Measurements from ENCODE around the gene CCNK.

Gene CCNK

DNA sequence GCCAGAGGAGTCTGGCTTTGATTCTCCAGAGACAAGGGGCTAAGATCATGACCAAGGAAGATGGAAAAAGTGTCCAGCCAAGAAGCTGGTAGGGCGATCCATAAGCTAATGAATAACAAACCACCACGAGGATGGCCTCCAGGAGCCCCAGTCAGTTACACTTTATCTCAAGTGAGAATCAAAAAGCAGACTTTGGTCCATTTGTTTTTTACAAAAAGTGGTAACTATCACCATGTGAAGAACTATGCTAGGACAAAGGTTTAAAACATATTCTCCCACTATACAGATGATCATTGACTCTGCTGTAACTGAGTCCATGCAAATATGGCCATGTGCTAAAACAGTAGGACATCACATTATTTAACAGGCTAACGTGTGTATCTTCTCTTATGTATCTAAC is 14.5 kb upstream of the CCNK start:
- DNase-seq (ENCODE audit: low read depth in 2 of 2) = no peak

DNA sequence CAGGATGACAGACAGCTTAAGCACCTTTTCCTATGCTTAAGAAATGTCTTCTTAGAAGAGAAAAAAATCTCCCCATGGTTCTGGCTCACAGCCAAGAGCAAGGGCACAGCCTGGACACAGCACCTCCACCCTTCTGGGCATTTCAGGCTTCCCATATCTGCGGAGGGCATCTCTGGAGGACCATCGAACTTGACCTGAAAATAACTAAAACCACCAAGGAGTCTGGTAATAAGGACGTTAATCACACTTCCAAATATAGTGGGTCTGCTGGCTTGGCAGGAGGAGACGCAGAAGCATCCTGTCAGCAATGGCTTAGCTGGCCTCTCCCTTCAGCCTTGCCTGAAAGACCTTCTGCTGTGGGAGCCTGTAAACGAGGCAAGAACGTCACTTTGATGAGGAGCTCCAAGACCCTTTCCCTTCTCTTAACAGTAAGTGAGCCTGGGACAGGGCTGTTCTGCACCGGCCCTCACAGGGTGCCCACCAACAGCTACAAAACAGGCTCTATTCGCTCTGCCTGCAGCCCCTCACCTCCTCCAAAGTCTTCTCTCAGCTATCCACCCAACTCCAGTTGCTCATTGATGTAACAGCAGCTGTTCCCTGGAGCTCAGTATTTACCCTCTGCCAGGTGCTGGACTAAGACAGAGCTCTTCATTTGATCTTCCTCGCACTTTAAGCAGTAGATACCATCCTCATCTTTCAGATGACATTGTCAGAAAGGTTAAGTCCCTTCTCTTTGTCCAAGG is 13.7 kb upstream of the CCNK start:
- no peak for DNase-seq (ENCODE audit: low read depth in 2 of 2)

- DNase-seq (ENCODE audit: low read depth in 2 of 2) = no peak
Observed at GRCh38 chr14:99468081-99468480, 13.1 kb upstream of the CCNK start.

- no peak for DNase-seq (ENCODE audit: low read depth in 2 of 2)
Observed at GRCh38 chr14:99468836-99469592, 12.2 kb upstream of the CCNK start.

- DNase-seq (ENCODE audit: low read depth in 2 of 2) = no peak
Observed at GRCh38 chr14:99471731-99472130, 9.5 kb upstream of the CCNK start.

DNA sequence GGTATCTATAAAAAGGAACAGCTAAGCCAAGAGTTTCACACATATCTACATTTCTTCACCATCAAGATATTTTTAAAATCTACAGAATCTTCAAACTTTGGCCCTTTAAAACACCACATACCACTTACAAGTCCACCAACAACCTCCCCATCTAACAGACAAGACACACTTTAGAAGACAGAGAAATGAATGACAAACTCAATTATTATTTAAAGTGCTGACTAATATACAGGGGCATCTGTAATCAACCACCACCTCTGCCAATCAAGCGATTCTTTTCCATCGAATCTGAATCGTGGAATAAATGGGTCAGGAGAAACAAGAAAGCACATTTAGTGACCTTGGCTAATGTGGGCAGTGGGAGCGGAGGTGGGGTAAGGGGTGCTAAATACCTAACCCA is 8.3 kb upstream of the CCNK start:
- DNase-seq (ENCODE audit: low read depth in 2 of 2) = no peak

DNA sequence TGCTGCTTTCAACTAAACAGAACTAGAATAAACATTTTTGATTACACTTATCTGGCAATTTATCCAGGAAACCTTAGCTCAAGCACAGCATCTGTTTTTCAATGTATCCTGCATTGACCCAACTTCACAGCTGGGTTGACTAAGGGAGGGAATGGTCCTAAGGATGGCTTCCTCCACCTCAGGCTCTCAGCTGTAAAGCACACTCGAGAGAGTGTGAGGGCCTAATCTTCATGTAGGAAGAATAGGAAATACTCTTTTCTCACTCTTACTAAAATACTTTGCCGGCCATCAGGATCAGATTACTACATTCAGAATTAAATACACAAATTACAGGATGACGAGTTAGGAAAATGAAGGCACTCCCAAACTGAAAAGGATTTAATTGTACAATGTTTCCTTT is 7.8 kb upstream of the CCNK start:
- DNase-seq (ENCODE audit: low read depth in 2 of 2) = no peak

- DNase-seq (ENCODE audit: low read depth in 2 of 2) = no peak
Observed at GRCh38 chr14:99475179-99475578, 6.0 kb upstream of the CCNK start.

- no peak for DNase-seq (ENCODE audit: low read depth in 2 of 2)
Observed at GRCh38 chr14:99475660-99476059, 5.5 kb upstream of the CCNK start.

GRCh38 chr14:99476864-99477263 is 4.3 kb upstream of the CCNK start:
- no peak for DNase-seq (ENCODE audit: low read depth in 2 of 2)

GRCh38 chr14:99478128-99478527 is 3.1 kb upstream of the CCNK start:
- no peak for DNase-seq (ENCODE audit: low read depth in 2 of 2)

DNA sequence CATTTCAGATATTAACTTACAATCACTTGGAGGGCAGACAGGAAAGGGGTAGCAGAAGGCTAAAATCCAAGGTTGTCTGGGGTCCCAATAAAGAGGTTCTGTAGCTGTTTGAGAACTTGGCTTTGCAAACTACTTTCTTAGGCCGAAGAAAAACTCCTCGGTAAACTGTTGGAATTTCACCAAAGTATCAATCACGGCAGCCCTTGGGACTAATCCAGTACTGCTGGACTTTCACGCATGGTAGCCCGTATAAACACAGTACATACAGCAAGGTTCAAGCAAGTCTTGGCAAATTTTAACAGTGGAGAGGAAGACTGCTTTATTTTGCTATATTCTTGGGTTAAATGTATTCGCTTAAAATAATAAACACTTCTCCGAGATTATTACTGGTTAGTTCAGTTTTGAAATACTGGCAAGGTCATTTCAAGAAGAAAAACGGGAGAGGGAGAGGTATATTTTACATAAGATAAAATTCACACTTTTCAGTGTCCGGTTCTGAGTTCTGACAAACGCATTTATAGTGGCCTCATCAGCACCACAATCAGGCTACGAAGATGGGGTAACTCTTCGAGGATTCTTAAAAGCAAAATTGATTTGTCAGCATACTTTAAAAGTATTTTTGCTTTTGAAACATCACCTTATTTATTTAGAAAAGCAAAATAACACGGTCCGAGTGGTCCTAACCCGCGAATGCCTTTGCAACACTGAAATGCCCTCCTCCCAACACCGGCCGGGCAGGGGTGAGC is 1.9 kb upstream of the CCNK start:
- DNase-seq (ENCODE audit: low read depth in 2 of 2) = no peak

DNA sequence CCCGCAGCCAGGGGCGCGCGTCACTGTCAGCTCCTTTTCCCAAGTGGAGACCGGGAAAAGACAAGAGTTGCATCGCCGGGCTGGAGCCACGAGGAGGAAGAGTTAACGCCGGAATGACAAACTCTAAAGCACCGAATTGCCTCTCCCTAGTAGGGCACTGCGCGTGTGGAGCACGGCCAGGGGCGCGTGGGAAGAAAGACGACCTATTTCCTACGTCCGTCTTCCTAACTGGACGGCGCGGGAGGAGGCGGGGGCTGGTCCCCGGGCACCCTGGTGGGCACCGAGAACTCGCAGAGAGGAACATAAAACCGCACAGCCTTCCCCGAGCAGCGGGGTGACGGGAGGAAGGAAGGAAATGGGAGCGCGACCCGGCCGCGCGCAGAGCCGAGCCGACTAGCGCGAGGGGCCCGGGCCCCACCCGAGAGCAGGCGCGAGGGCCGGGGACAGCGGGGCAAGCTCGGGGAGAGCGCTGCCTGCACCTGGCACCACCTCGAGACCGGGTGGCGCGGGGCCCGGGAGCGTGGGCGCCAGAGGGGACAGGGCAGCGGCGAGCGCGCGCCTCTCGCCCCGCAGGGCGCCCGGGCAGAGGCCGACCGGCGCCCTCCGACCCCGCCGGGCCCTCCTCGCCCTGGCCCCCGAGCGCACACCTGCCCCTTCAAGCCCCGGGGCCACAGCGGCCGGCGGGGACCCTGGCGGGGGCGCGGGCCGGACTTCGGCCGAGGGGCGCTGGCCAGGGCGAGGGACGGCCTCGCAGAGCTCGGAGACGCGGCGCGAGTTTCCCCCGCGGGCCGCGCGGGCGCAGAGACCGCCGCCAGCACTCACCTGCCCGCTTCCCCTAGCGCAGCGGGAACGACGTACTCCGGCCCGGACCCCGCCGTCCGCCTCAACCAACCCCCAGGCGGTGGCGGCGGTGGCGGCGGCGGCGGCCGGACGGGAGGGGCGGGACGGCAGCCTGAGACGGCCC is 1.0 kb upstream of the CCNK start, which contains the start of gene SETD3:
SETD3 (minus strand) TSS at position 954 of the 964 bp plus-strand sequence. CDS start 15,054 bp downstream, outside the sequence.
- DNase-seq (ENCODE audit: low read depth in 2 of 2) = peak; percentile 5 to 14

DNA sequence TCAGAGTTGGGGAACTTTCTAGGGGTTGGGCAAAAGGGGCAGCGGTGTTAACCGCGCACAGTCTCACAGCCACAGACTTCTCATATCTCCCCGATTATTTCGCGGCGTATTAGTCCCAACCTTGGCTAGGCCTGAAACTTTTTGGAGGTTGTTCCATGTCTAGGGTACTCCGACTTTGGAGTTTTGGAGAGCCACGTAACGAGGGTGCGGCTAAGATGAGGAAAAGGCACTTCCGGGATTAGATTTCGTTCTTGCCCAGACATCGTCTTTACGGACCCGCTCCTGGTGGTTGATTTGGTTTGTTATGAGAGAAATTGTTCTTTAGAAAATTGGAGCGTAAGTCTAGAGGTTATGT is 513 bp downstream of the CCNK start:
- peak; percentile 1 to 2 for DNase-seq (ENCODE audit: low read depth in 2 of 2)

- DNase-seq (ENCODE audit: low read depth in 2 of 2) = no peak
Observed at GRCh38 chr14:99484106-99484505, 2.9 kb downstream of the CCNK start.

DNA sequence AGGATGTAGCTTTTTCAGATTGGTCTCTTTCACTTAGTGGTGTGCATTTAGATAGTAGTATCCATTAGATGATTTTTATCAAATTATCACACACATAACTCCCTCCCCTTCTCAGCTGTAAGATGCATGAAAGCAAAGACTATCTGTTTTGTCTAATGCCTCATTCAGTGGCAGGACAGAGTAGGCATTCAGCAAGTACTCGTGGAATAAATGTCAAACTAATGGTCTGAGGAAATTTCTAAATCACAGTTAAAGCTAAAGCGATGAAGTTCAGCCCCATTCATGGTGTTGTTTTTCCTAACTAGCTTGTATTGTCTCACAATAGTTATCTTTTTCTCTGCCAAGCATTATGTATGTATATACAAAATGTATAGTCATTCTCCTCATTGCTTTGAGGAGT is 16.1 kb downstream of the CCNK start:
- DNase-seq (ENCODE audit: low read depth in 2 of 2) = no peak

- no peak for DNase-seq (ENCODE audit: low read depth in 2 of 2)
Observed at GRCh38 chr14:99497894-99498293, 16.7 kb downstream of the CCNK start.

- DNase-seq (ENCODE audit: low read depth in 2 of 2) = no peak
Observed at GRCh38 chr14:99502989-99503421, 21.8 kb downstream of the CCNK start.

GRCh38 chr14:99503848-99504453 is 22.7 kb downstream of the CCNK start:
- no peak for DNase-seq (ENCODE audit: low read depth in 2 of 2)

GRCh38 chr14:99505089-99505488 is 23.9 kb downstream of the CCNK start:
- DNase-seq (ENCODE audit: low read depth in 2 of 2) = no peak

- no peak for DNase-seq (ENCODE audit: low read depth in 2 of 2)
Observed at GRCh38 chr14:99506276-99506675, 25.1 kb downstream of the CCNK start.

All from stimulated activated CD4-positive, alpha-beta T cell treated with anti-CD3 and anti-CD28 coated beads, Interleukin-15, amount 100 ng/mL, for 48 hours (primary cell).